GM12878 (cell line): ENCODE results near the gene TECR. TPM values are rescaled to one million over a fixed set of nuclear protein-coding genes. Genes with fewer than 3 reads are reported as not detected.

Experiments
- ATAC-seq: fragments of 200-7000 bp; cut with Tn5 transposase; 3 replicates; pipeline ENCODE4 v1.9.1; 2020; ENCODE audit warnings: mild to moderate bottlenecking, moderate library complexity
- BruUV-seq: library from RNA; stranded (reverse); fragments of 400-500 nt; replicated peaks from 2 replicates; lab custom pipeline; 2021; lab: Mats Ljungman, UMichigan
- CTCF ChIA-PET: fragments of 300-600 bp; sonication (Branson Sonifier 250); formaldehyde crosslinking; extraction: SDS; loops from one replicate; lab custom pipeline; 2021; ENCODE audit warnings: inconsistent platforms; lab: Yijun Ruan, JAX
- POLR2A ChIA-PET: fragments of 350-600 bp; formaldehyde crosslinking; extraction: SDS; loops from one replicate; lab custom pipeline; 2021; ENCODE audit warnings: inconsistent platforms; lab: Charles Lee
- RAD21 ChIA-PET: fragments of 300-600 bp; sonication (Branson Sonifier 250); formaldehyde crosslinking; loops from one replicate; lab custom pipeline; 2023; ENCODE audit warnings: antibody characterized with exemption; ENCODE audit not compliant: unreplicated experiment; lab: Charles Lee
- SMC1A ChIA-PET: fragments of 300-600 bp; sonication (Branson Sonifier 250); formaldehyde crosslinking; loops from one replicate; lab custom pipeline; 2023; ENCODE audit not compliant: unreplicated experiment, uncharacterized antibody; lab: Charles Lee
- DNase-seq: peaks from one replicate; pipeline ENCODE4 v3.0.0-alpha.2; 2011; ENCODE audit warnings: low read depth, low spot score
- FAIRE-seq: peaks from 3 replicates; lab custom pipeline; 2011; peaks lifted over from hg19 to GRCh38; lab: Jason Lieb, UNC
- H2AFZ ChIP-seq: 2 replicates; pipeline ENCODE4 v1.6.0; 2011; ENCODE audit warnings: low read depth, low read length, control low read depth; ENCODE audit not compliant: control insufficient read depth
- H3K27ac ChIP-seq: 2 replicates; pipeline ENCODE4 v1.5.1; 2011; ENCODE audit warnings: control low read depth; ENCODE audit not compliant: control insufficient read depth, insufficient read depth
- H3K27me3 ChIP-seq, 2 experiments: replicated peaks in 1 of 2; 2 replicates each; pipeline versions ENCODE4 v1.6.0 to v1.6.1; 2011; ENCODE audit warnings: low read length in 1 of 2; ENCODE audit not compliant: control insufficient read depth in 2 of 2, insufficient read depth in 2 of 2
- H3K36me3 ChIP-seq, 2 experiments: 2 replicates each; pipeline ENCODE4 v1.5.1; 2011; ENCODE audit warnings: low read length in 1 of 2; ENCODE audit not compliant: control insufficient read depth in 2 of 2, insufficient read depth in 2 of 2
- H3K4me1 ChIP-seq: 2 replicates; pipeline ENCODE4 v1.6.1; 2011; ENCODE audit warnings: mild to moderate bottlenecking, low read length, moderate library complexity, mixed read lengths; ENCODE audit not compliant: control insufficient read depth, insufficient read depth
- H3K4me2 ChIP-seq: 2 replicates; pipeline ENCODE4 v1.6.0; 2011; ENCODE audit warnings: control low read depth; ENCODE audit not compliant: control insufficient read depth, insufficient read depth
- H3K4me3 ChIP-seq: fragments of 200-600 bp; sonication (generic); 2 replicates; pipeline ENCODE4 v1.5.1; 2016
- H3K79me2 ChIP-seq: 2 replicates; pipeline ENCODE4 v1.6.0; 2011; ENCODE audit warnings: low read length; ENCODE audit not compliant: control insufficient read depth, insufficient read depth
- H3K9ac ChIP-seq: 2 replicates; pipeline ENCODE4 v1.8.0; 2011; ENCODE audit warnings: low read length, control low read depth, mixed read lengths; ENCODE audit not compliant: control insufficient read depth, insufficient read depth
- H3K9me3 ChIP-seq: replicated peaks from 3 replicates; pipeline ENCODE4 v1.5.1; 2011; ENCODE audit warnings: mild to moderate bottlenecking, low read length; ENCODE audit not compliant: control insufficient read depth, insufficient read depth
- H4K20me1 ChIP-seq: 2 replicates; pipeline ENCODE4 v1.6.0; 2011; ENCODE audit not compliant: control insufficient read depth, insufficient read depth
- BACH1 ChIP-seq: fragments of 450-650 bp; IDR thresholded peaks from 2 replicates; pipeline ENCODE4 v1.6.1; 2017; ENCODE audit warnings: mild to moderate bottlenecking, borderline replicate concordance
- BHLHE40 ChIP-seq, 2 experiments: fragments of 450-650 bp in 1 of 2; IDR thresholded peaks; 2 replicates each; pipeline ENCODE4 v1.6.1; 2011 to 2017; ENCODE audit warnings: low read depth in 2 of 2, borderline replicate concordance in 1 of 2, improper control_type of control experiment in 1 of 2, low read length in 1 of 2, mild to moderate bottlenecking in 1 of 2
- KAT2A ChIP-seq: conservative IDR thresholded peaks from 2 replicates; pipeline ENCODE4 v1.6.1; 2011; ENCODE audit warnings: low read depth, low read length; ENCODE audit not compliant: control insufficient read depth
- NBN ChIP-seq: fragments of 450-650 bp; IDR thresholded peaks from 2 replicates; pipeline ENCODE4 v1.6.1; 2016
- POLR2AphosphoS2 ChIP-seq: IDR thresholded peaks from 2 replicates; pipeline ENCODE4 v1.6.1; 2011; ENCODE audit warnings: low read depth, mild to moderate bottlenecking, low read length, improper control_type of control experiment, moderate library complexity
- ZNF274 ChIP-seq: IDR thresholded peaks from one replicate; pipeline ENCODE4 v1.8.0; 2011; ENCODE audit not compliant: insufficient read length, insufficient read depth
- WGBS: methylation state at CpG from one replicate; pipeline ENCODE4 v1.1.6; 2016; ENCODE audit warnings: low lambda C conversion rate; ENCODE audit not compliant: insufficient replicate concordance, insufficient coverage; ENCODE audit errors: missing lambda C conversion rate; 5-methylcytosine and 5-hydroxymethylcytosine counted together
- in situ Hi-C: fragments of 300-500 bp; cut with MboI; formaldehyde crosslinking; loops from 9 replicates; pipeline ENCODE4 v1.14.3; 2018; ENCODE audit warnings: mixed read lengths
- intact Hi-C: fragments of 100-400 bp; cut with micrococcal nuclease; formaldehyde crosslinking; loops from one replicate; pipeline ENCODE4 v1.14.2; 2022; ENCODE audit not compliant: unreplicated experiment
- polyA plus RNA-seq, 11 experiments: library from polyadenylated mRNA; depleted of rRNA in 4 of 11; unstranded in 6 of 11; stranded (reverse) in 5 of 11; fragments of >200 nt; fragmentation: Nextera tagmentation in 4 of 11; fragmentation: Illumina TruSeq in 1 of 11; extraction: Ambion mirVana in 4 of 11; extraction: Trizol in 1 of 11; gene quantifications; 1 replicate in 1 of 11; 2 replicates in 10 of 11; pipeline versions ENCODE4 v1.2.1 to v1.2.3, GENCODE V29; 2011 to 2016; ENCODE audit warnings: inconsistent platforms in 2 of 11, missing spikeins in 2 of 11, low read depth in 1 of 11
- total RNA-seq, 4 experiments: library from RNA; depleted of rRNA in 3 of 4; stranded (reverse); fragments of >200 nt in 3 of 4; fragmentation: Illumina TruSeq in 1 of 4; extraction: Trizol in 1 of 4; gene quantifications; 2 replicates each; pipeline versions ENCODE4 v1.2.1 to v1.2.3, GENCODE V29; 2013 to 2021
- TF ChIP-seq, protein P1 (sequence below): fragments of 150-350 bp; IDR thresholded peaks from 2 replicates; pipeline ENCODE4 v1.6.1; 2014; ENCODE audit warnings: mild to moderate bottlenecking, low read depth, low read length
- TF ChIP-seq, protein P2 (sequence below): IDR thresholded peaks from 2 replicates; pipeline ENCODE4 v1.6.1; 2011; ENCODE audit warnings: mild to moderate bottlenecking, low read depth, low read length, moderate library complexity; ENCODE audit not compliant: insufficient replicate concordance

TECR gene
- total and polyA plus RNA-seq, 10 of the 15 experiments (the other 5 are each of a cell fraction or from before 2014, with no cell fraction given), result 9.6 to 157 (median 64.2) TPM

DNA sequence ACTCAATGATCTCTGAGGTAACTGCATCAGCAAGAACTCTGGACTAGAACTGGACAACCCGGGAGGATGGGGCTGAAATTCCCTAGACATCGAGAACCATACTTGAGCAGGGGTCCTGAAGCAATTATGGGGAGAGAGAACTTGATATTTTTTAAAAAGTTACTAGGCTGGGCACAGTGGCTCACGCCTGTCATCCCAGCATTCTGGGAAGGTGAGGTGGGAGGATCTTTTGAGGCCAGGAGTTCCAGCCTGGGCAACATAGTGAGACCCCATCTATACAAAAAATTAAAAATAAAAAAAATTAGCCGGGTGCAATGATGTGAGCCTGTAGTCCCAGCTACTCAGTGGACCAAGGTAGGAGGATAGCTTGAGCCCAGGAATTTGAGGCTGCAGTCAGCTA lies 8.9 kb upstream of the TECR start (continued):
- TF ChIP-seq BHLHE40 (IDR thresholded peaks at IDR 0.05; ENCODE audit: borderline replicate concordance in 1 of 2, low read depth in 2 of 2, low read length in 1 of 2) (no peak), BACH1 (no peak), NBN (no peak), POLR2AphosphoS2 (no peak), KAT2A (no peak)
- TF ChIP-seq, protein P1, sequence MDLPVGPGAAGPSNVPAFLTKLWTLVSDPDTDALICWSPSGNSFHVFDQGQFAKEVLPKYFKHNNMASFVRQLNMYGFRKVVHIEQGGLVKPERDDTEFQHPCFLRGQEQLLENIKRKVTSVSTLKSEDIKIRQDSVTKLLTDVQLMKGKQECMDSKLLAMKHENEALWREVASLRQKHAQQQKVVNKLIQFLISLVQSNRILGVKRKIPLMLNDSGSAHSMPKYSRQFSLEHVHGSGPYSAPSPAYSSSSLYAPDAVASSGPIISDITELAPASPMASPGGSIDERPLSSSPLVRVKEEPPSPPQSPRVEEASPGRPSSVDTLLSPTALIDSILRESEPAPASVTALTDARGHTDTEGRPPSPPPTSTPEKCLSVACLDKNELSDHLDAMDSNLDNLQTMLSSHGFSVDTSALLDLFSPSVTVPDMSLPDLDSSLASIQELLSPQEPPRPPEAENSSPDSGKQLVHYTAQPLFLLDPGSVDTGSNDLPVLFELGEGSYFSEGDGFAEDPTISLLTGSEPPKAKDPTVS, result no peak
- TF ChIP-seq, protein P2, sequence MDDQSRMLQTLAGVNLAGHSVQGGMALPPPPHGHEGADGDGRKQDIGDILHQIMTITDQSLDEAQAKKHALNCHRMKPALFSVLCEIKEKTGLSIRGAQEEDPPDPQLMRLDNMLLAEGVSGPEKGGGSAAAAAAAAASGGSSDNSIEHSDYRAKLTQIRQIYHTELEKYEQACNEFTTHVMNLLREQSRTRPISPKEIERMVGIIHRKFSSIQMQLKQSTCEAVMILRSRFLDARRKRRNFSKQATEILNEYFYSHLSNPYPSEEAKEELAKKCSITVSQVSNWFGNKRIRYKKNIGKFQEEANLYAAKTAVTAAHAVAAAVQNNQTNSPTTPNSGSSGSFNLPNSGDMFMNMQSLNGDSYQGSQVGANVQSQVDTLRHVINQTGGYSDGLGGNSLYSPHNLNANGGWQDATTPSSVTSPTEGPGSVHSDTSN, result no peak

DNA sequence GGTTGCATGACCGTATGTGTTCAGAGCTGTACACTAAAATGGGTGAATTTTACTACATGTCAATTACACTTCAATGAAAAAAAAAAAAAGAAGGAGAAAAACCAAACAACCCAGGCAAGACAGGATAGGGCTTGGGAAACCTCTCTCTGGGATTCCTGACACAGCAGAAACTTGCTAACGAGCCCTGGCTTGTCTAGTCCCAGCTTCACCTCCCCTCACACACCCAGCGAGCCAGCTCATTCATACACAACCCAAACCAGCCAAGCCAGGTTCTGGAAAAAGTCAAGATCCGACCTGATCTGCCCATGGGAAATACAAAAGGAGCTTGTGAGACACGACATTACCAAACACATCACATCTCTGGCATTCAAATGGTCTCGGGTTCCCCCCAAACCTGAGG lies 3.7 kb upstream of the TECR start:
- WGBS, result 45% methylated on average over 6 of the region's 6 CpGs
- no peaks in the 10 kb centered on the region for H3K36me3 ChIP-seq
- H3K9me3 ChIP-seq, result no peaks in the 10 kb centered on the region
- H3K4me2 ChIP-seq, result no peak overlapping the region
- ChIA-PET RAD21 (no interaction called here), CTCF (interaction anchor here (0.6 to 1.2 kb wide), 3 partner anchors 20 to 48 kb away, joined by 3 read pairs; no protein-coding TSS in a partner anchor), POLR2A (interaction anchor here (1.0 kb wide), 1 partner anchor 8 kb away, joined by 3 read pairs; the partner anchor contains the start of gene DNAJB1), SMC1A (no interaction called here)
- ATAC-seq, result no peak
- no peak for DNase-seq
- no TSS peak for BruUV-seq
- no peaks in the 10 kb centered on the region for H4K20me1 ChIP-seq
- H2AFZ ChIP-seq, result no peak overlapping the region
- no peak overlapping the region for H3K27ac ChIP-seq
- no peak for FAIRE-seq
- TF ChIP-seq ZNF274 (no peak), NBN (no peak)
- no peaks in the 10 kb centered on the region for H3K27me3 ChIP-seq
- intact Hi-C loops (no loop called here), in situ Hi-C loops (no loop called here)
- H3K4me3 ChIP-seq, result no peak overlapping the region
- no peak overlapping the region for H3K9ac ChIP-seq
- peaks cover 10% of the 10 kb centered on the region for H3K79me2 ChIP-seq
- H3K4me1 ChIP-seq, result peaks cover 3% of the 10 kb centered on the region; the same call in 1 of the 2 replicates
